Hematopoietic multipotent progenitor cell treated with erythropoietin and hydrocortisone succinate and interleukin-3 and kit ligand, for 6 days (in vitro differentiated cells): ENCODE data around the gene GNG10.
A peak's percentile ranks its signal among the peaks of the same experiment; 100 is the strongest.
"Not testable (repeated sequence)": the region's sequence is repeated elsewhere in the genome, so short reads cannot be mapped to it uniquely, and the experiment has no call there.

Experiments used
- DNase-seq: peaks from one replicate; pipeline ENCODE4 v3.0.0-alpha.2; 2015

The GNG10 gene

GRCh38 chr9:111661150-111661801 is at the start of gene GNG10:
Gene GNG10, plus strand, starts transcription at chr9:111661605. Its CDS starts 30 bp downstream, at chr9:111661635.
- DNase-seq = peak; percentile 69

- DNase-seq = no peak
These were observed 47.9 kb upstream of the GNG10 start for GRCh38 chr9:111613436-111614040.

- DNase-seq = no peak
These were observed 45.5 kb upstream of the GNG10 start for GRCh38 chr9:111615928-111616327.

GRCh38 chr9:111617349-111617748 is 44.1 kb upstream of the GNG10 start:
- DNase-seq = not testable (repeated sequence)

GRCh38 chr9:111621895-111622480 is 39.4 kb upstream of the GNG10 start:
- peak; percentile 51 for DNase-seq

GRCh38 chr9:111622626-111623025 is 38.8 kb upstream of the GNG10 start:
- DNase-seq = no peak

DNA sequence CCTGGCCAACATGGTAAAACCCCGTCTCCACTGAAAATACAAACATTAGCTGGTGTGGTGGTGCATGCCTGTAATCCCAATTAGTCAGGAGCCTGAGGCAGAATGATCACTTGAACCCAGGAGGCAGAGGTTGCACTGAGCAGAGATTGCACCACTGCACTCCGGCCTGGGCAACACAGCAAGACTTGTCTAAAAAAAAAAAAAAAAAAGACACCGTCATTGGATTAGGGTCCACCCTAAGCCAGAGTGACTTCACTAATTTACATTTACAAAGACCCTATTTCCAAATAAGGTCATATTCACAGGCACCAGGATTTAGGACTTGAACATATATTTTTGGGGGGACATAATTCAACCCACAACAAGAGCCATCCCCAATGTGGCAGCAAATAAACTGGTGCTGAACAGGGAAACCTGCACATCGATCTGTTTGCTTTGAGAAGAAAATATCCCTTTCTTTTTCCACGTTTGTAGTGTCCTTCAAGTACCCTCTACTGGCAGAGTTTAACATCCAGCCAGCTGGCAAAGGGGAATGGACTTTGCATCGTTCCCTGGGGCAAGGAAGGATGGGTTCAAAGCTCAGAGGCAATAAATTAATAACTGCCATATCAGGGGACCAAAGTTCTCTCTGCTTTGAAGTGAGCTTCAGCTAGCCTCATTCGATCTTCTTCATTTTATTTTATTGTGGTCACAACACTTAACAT is 34.0 kb upstream of the GNG10 start:
- DNase-seq = no peak

- DNase-seq = no peak
These were observed 33.0 kb upstream of the GNG10 start for GRCh38 chr9:111628411-111628810.

GRCh38 chr9:111630182-111630963 is 31.0 kb upstream of the GNG10 start:
- DNase-seq = no peak

DNA sequence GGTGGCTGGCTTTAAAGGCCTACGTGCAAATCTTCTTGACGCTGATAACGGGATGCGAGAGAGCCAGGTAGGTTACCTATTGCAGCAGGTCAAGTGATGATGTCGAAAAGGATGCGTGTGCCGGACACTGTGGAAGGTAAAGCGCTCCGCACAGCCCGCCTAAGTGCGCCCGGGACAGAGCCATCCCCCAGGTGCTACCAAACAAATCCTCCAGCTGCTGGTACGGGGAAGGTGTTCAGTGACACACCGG is 30.5 kb upstream of the GNG10 start:
- no peak for DNase-seq

- DNase-seq = peak; percentile 99
These were observed 30.0 kb upstream of the GNG10 start, which contains the start of gene DNAJC25 for GRCh38 chr9:111631214-111631971. Gene DNAJC25, plus strand, starts transcription at chr9:111631334. Its CDS starts 74 bp downstream, at chr9:111631408.

DNA sequence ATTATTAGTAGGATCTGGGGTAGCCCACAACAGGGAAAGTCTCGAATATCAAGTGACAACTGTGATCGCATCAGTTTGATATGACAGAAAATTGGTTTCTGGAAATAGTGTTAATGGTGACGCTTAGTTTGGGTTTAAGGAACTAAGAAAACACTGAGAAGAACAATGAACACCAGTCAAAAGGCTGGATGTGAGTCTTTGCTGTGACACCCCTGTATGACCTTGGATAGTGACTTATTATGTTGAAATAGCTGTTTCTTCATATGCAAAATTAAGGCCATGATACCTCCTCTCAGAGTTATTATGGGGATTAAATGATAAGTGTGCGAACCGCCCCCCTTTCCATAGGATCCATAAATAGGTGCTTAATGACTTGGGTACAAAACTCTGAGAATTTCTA is 29.3 kb upstream of the GNG10 start:
- peak; percentile 36 for DNase-seq

DNA sequence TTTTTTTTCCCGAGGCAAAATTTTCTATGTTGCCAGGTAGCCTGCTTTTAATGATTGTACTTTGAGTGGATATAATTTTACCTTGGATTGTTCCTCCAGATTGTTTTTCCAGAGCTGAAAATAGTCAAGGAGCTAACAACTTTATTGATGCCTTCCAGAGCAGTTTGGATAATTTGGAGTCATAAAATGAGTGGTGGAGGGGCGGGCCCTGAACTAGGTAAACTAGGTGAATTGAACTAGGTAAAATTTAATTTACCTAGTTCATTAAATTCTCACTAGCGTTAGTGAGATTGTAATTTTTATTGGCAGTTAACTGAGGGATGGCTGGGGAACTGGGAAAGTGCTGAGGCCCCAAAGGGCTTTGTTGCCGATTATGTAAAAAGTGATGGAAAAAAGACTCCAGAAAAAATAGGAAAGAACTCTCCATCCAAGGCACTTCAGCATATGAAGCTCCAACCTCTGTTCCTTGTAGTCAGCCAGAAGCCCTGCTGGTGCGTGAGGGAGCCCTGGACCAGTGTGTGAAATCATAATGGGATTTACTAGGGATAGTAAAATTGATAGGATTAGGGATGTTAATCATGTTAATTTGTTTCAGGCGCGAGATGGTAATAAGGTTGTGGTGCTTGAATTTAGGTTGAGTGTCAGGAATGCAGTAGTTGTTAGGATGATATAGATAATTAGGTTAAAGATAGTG is 28.6 kb upstream of the GNG10 start:
- DNase-seq = no peak

DNA sequence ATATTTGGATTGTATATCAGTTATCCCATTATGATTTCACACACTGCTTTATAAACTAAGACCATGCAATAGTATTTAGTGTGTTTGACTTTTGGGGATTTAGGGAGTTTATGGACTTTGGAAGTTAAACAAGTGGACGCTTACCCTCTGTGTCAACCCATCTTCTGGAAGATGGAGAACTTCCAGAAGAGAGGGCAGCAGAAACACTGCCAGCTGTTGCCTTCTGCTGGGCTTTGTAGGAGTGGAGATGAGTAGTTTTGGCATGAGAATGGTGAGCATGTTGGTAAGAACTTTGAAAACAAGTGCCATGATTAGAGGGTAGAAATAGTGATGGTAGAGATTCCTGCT is 28.0 kb upstream of the GNG10 start:
- DNase-seq = no peak

GRCh38 chr9:111634860-111635259 is 26.5 kb upstream of the GNG10 start:
- no peak for DNase-seq

DNA sequence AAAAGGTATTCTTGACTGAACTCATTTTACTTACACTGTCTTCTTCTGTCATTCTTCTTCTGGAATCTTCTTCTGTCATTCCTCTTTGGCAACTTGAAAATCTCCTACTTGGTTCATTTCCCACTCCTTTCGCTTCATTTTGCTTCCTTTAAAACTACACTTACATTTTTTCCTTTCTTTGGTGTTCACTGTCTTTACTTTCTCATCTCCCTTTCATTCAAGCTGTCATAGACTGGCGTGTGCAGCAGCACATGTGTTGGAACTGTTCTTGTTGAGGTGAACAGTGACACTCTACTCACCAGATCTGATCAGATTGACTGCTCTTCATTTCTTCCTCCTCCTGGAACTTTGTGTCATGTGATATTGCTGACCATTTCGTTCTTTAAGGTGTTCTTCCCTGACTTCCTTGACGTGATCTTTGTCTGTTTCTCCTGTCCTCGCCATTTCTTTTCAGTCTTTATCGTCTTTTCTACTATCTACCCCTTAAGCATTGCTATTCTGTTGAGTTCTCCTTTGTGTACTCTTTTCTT is 23.9 kb upstream of the GNG10 start:
- DNase-seq = no peak

GRCh38 chr9:111644195-111644772 is 17.1 kb upstream of the GNG10 start:
- DNase-seq = no peak

DNA sequence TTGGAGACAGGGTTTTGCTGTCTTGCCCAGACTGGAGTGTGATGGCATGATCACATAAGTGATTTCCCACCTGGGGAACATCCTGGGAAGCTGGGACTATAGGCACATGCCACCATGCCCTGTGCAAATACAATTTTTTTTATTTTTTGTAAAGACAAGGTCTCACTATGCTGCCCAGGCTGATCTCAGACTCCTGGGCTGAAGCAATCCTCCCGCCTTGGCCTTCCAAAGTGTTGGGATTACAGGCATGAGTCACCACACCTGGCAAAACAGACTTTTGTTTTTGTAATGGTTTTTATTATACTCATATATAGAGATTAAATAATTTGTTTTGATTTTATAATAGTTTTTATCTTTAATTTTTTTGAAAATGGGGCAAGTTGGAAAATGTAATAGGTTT is 15.6 kb upstream of the GNG10 start:
- no peak for DNase-seq

- DNase-seq = no peak
These were observed 15.0 kb upstream of the GNG10 start for GRCh38 chr9:111646417-111646816.

DNA sequence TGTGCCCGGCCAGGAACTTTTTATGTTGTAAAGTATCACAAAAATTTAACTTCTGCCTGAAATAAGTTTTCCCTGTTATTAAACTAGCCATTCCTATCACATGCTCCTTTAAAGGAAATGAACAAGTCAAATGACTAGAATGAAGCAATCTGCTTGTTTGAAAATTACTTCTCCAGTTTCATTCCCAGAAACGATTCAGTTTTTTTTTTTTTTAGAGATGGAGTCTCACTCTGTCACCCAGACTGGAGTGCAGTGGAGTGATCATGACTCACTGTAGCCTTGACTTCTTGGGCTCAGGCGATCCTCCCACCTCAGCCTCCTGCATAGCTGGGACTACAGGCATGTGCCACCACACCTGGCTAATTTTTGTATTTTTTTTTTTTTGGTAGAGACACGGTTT is 13.3 kb upstream of the GNG10 start:
- no peak for DNase-seq

DNA sequence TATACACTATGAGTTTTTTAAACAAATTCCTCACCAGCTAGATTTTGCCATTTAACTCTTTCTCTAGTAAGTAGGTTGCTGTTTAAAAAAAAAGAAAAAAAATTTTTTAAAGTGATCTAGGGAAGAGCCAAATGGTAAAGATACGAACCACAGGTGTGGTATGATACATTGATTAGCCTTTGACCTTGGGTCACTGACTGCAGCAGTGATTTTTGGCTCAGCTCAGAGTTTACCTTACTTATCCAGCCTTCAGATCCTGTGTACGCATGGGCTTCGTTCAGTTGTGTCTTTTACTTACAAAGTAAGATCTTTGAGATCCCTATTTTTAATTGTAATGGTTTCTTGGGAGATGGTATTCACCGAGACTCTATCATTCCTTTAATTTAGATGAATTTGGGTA is 12.4 kb upstream of the GNG10 start:
- no peak for DNase-seq
